BE2C (cell line): Measurements from ENCODE around the gene SCAMP2.

ENCODE experiments used
- DNase-seq: peaks from one replicate; pipeline ENCODE4 v3.0.0-alpha.2; 2020
- H3K27me3 ChIP-seq: fragments of 250-450 bp; sonication (Bioruptor Pico); 2 replicates; pipeline ENCODE4 v1.5.1; 2020; ENCODE audit warnings: mild to moderate bottlenecking
- H3K36me3 ChIP-seq: fragments of 250-450 bp; sonication (Bioruptor Pico); 2 replicates; pipeline ENCODE4 v1.5.1; 2020; ENCODE audit warnings: mild to moderate bottlenecking
- H3K4me1 ChIP-seq: fragments of 250-450 bp; sonication (Bioruptor Pico); 2 replicates; pipeline ENCODE4 v1.5.1; 2020
- H3K4me3 ChIP-seq: 2 replicates; pipeline ENCODE4 v1.5.1; 2011; ENCODE audit warnings: low read depth, low read length
- H3K9me3 ChIP-seq: fragments of 250-450 bp; sonication (Bioruptor Pico); 2 replicates; pipeline ENCODE4 v1.5.1; 2020
- CTCF ChIP-seq: IDR thresholded peaks from 2 replicates; pipeline ENCODE4 v1.5.1; 2012; ENCODE audit warnings: mild to moderate bottlenecking, low read depth, low read length

The SCAMP2 gene

DNA sequence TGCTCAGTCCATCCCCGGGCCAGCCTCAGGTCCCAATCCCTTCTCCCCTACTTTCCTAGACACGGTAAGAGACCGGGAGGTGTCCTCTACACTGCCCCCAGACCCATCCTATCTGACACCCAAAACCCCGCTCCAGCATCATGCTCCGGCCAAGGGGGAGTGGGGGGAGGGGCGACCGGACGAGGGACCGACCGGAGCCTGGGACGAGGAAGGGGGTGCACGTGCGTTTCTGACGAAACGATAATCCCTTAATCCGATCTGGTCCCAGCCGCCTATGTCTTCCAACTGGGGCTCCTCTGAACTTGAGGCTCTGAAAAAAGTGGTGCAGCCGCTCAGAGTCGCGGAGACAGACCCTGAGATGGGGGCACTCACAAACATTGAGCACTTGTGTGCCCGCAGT lies 46.2 kb downstream of the SCAMP2 start:
- H3K9me3 ChIP-seq: no peaks in the 10 kb centered on the region
- H3K4me3 ChIP-seq: no peak overlapping the region
- peaks cover 17% of the 10 kb centered on the region for H3K4me1 ChIP-seq
- no peak for DNase-seq
- no peaks in the 10 kb centered on the region for H3K27me3 ChIP-seq
- H3K36me3 ChIP-seq: no peaks in the 10 kb centered on the region
- no peak for TF ChIP-seq CTCF

DNA sequence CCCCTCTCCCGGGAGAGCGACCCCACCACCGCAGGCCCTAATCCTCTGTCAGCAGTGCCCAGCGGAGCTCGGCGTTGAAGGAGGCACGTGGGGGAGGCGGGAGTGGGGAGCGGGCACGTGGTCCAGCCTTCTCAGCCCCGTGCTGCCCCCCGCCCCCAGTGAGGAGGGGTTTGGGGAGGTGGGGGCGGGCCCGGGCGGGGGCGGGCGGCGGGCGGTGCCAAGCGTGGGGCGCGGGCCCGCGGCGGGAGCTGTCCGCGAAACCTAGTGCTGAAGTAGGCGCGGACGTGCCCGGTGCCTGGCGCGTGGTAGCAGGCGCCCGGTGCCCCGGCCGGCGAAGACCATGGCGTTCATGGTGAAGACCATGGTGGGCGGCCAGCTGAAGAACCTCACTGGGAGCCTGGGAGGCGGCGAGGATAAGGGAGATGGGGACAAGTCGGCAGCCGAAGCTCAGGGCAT lies 46.8 kb downstream of the SCAMP2 start, which contains the start of gene CPLX3:
TSS of gene CPLX3 (plus strand) at position 264 of the 456 bp plus-strand sequence. CDS start at position 341, 77 bp downstream.
- H3K27me3 ChIP-seq: no peaks in the 10 kb centered on the region
- no peak for DNase-seq
- no peak within 1 kb of the TSS for H3K4me3 ChIP-seq
- peaks cover 16% of the 10 kb centered on the region for H3K4me1 ChIP-seq
- H3K36me3 ChIP-seq: no peaks in the 10 kb centered on the region
- TF ChIP-seq CTCF: no peak
- H3K9me3 ChIP-seq: no peaks in the 10 kb centered on the region

DNA sequence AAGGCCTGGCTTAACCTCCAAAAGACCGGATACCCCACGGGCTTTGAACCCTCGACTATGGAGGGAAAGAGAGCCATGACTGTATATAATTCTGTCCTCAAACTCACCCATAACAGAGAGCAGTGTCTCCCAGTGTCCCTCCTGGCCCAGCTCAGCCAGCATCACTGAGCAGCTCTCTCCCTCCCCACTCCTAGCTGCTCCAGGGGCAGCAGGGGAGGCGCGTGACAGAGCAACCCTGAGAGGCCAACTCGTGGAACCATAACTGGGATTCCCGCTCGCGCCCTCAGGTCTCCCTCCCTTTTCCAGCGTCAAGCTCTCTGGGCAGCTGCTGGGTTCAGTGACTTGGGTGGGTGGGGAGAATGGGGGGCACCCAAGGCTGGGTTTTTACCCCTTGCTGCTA lies 47.3 kb downstream of the SCAMP2 start:
- no peaks in the 10 kb centered on the region for H3K9me3 ChIP-seq
- DNase-seq: no peak
- H3K4me3 ChIP-seq: no peak overlapping the region
- peaks cover 21% of the 10 kb centered on the region for H3K4me1 ChIP-seq
- H3K36me3 ChIP-seq: no peaks in the 10 kb centered on the region
- no peaks in the 10 kb centered on the region for H3K27me3 ChIP-seq
- no peak for TF ChIP-seq CTCF

DNA sequence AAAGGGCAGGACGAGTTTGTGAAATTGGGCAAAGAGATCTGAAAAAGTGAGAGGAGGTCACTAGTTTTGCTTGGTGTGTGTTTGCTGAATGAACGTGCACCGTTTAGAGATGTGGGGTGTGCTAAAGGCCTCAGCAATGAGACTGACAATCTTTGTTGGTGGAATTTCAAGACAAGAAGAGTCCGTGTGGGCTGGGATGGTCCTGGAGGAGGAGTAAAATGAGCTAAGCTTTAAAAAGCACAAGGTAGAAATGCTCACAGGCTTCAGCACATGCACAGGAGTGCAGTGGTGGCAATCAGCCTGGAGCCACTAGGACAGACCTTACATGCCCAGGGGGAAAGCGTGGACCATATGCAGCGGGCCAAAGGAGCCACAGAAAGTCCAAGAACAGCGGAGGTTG lies 48.2 kb downstream of the SCAMP2 start:
- Histone ChIP-seq H3K4me1 (peaks cover 24% of the 10 kb centered on the region), H3K36me3 (no peaks in the 10 kb centered on the region), H3K9me3 (no peaks in the 10 kb centered on the region), H3K4me3 (no peak overlapping the region), H3K27me3 (no peaks in the 10 kb centered on the region)
- TF ChIP-seq CTCF: no peak
- no peak for DNase-seq

DNA sequence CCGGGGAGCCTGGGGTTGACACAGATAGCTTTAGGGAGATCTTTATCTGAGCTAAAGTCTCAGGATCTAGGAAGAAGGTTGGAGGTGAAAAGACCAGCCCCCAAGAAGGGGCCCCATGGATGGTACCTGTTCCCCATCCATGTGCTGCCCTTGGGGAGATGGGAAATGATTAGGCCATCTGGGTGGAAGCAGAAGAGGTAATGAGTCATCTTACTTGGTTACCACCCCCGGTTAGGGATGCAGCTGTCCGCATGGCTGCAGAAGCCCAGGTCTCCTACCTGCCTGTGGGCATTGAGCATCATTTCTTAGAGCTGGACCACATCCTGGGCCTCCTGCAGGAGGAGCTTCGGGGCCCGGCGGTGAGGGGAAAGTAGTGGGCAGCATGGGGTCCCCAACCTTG lies 49.8 kb downstream of the SCAMP2 start:
- Histone ChIP-seq H3K4me3 (no peak overlapping the region), H3K36me3 (no peaks in the 10 kb centered on the region), H3K9me3 (no peaks in the 10 kb centered on the region), H3K27me3 (no peaks in the 10 kb centered on the region), H3K4me1 (peaks cover 24% of the 10 kb centered on the region)
- no peak for TF ChIP-seq CTCF
- DNase-seq: peak; percentile 46

GRCh38 chr15:74822233-74822632 lies 50.9 kb downstream of the SCAMP2 start:
- Histone ChIP-seq H3K4me1 (peaks cover 27% of the 10 kb centered on the region), H3K27me3 (no peaks in the 10 kb centered on the region), H3K36me3 (no peaks in the 10 kb centered on the region), H3K9me3 (no peaks in the 10 kb centered on the region), H3K4me3 (no peak overlapping the region)
- TF ChIP-seq CTCF: no peak
- no peak for DNase-seq
